Astrocyte (in vitro differentiated cells and primary cell): ENCODE measurements around the gene CACNB2. TPM values are rescaled to one million over a fixed set of nuclear protein-coding genes. Genes with fewer than 3 reads are reported as not detected.

Experiments
- DNase-seq: peaks from one replicate; pipeline ENCODE4 v3.0.0-alpha.2; 2010; ENCODE audit warnings: low read depth
- FAIRE-seq: peaks from 2 replicates; lab custom pipeline; 2011; peaks lifted over from hg19 to GRCh38; lab: Jason Lieb, UNC
- H2AFZ ChIP-seq: 2 replicates; pipeline ENCODE4 v1.6.0; 2012; ENCODE audit warnings: low read depth, low read length, inconsistent platforms
- H3K27ac ChIP-seq: 2 replicates; pipeline ENCODE4 v1.5.1; 2011; ENCODE audit warnings: low read depth, low read length, inconsistent platforms
- H3K27me3 ChIP-seq: 2 replicates; pipeline ENCODE4 v1.6.0; 2011; ENCODE audit warnings: low read length, inconsistent platforms; ENCODE audit not compliant: insufficient read depth
- H3K36me3 ChIP-seq: 2 replicates; pipeline ENCODE4 v1.5.1; 2011; ENCODE audit warnings: low read length, inconsistent platforms; ENCODE audit not compliant: insufficient read depth
- H3K4me1 ChIP-seq: 2 replicates; pipeline ENCODE4 v1.5.1; 2011; ENCODE audit warnings: low read length, inconsistent platforms; ENCODE audit not compliant: insufficient read depth
- H3K4me2 ChIP-seq: 2 replicates; pipeline ENCODE4 v1.6.0; 2012; ENCODE audit warnings: low read length, inconsistent platforms
- H3K4me3 ChIP-seq: 2 replicates; pipeline ENCODE4 v1.5.1; 2011; ENCODE audit warnings: low read depth, mild to moderate bottlenecking, low read length, inconsistent platforms; ENCODE audit not compliant: insufficient read depth
- H3K79me2 ChIP-seq: 2 replicates; pipeline ENCODE4 v1.6.0; 2012; ENCODE audit warnings: mild to moderate bottlenecking, low read length, inconsistent platforms; ENCODE audit not compliant: insufficient read depth
- H3K9ac ChIP-seq: 2 replicates; pipeline ENCODE4 v1.6.0; 2012; ENCODE audit warnings: mild to moderate bottlenecking, low read length, inconsistent platforms
- H3K9me3 ChIP-seq: 2 replicates; pipeline ENCODE4 v1.5.1; 2012; ENCODE audit warnings: low read depth, mild to moderate bottlenecking, low read length, inconsistent platforms; ENCODE audit not compliant: insufficient read depth
- H4K20me1 ChIP-seq: 2 replicates; pipeline ENCODE4 v1.6.0; 2012; ENCODE audit warnings: low read length, inconsistent platforms; ENCODE audit not compliant: insufficient read depth
- H3K27ac Mint-ChIP-seq: one replicate; pipeline ENCODE4 v1.8.0; 2021; ENCODE audit warnings: mild to moderate bottlenecking, mixed read lengths; ENCODE audit not compliant: unreplicated experiment
- H3K27me3 Mint-ChIP-seq: one replicate; pipeline ENCODE4 v1.8.0; 2021; ENCODE audit warnings: low read depth, mixed read lengths; ENCODE audit not compliant: unreplicated experiment
- H3K36me3 Mint-ChIP-seq: one replicate; pipeline ENCODE4 v1.8.0; 2021; ENCODE audit warnings: low read depth, mixed read lengths; ENCODE audit not compliant: unreplicated experiment
- H3K4me1 Mint-ChIP-seq: one replicate; pipeline ENCODE4 v1.8.0; 2021; ENCODE audit warnings: low read depth, mixed read lengths; ENCODE audit not compliant: unreplicated experiment
- H3K4me3 Mint-ChIP-seq: one replicate; pipeline ENCODE4 v1.8.0; 2021; ENCODE audit warnings: mild to moderate bottlenecking, moderate library complexity, mixed read lengths; ENCODE audit not compliant: unreplicated experiment
- H3K9me3 Mint-ChIP-seq: one replicate; pipeline ENCODE4 v1.8.0; 2021; ENCODE audit warnings: mild to moderate bottlenecking, mixed read lengths; ENCODE audit not compliant: unreplicated experiment
- CTCF ChIP-seq: IDR thresholded peaks from 2 replicates; pipeline ENCODE4 v1.5.1; 2011; ENCODE audit warnings: low read depth, mild to moderate bottlenecking, inconsistent platforms, low read length, moderate library complexity; ENCODE audit not compliant: insufficient read depth
- EZH2 ChIP-seq: IDR thresholded peaks from 2 replicates; pipeline ENCODE4 v1.6.1; 2012; ENCODE audit warnings: mild to moderate bottlenecking, low read length, inconsistent platforms; ENCODE audit not compliant: insufficient read depth
- total RNA-seq: library from RNA; stranded (reverse); gene quantifications from 2 replicates; pipeline ENCODE4 v1.2.1, GENCODE V29; 2021

The CACNB2 gene
- total RNA-seq, 1 donor from 2014 or later: 0.66 TPM

- FAIRE-seq (peak; percentile 9), DNase-seq (no peak)
- Histone ChIP-seq H3K4me2 (no peak overlapping the region), H3K27me3 (no peaks in the 10 kb centered on the region), H3K4me1 (no peaks in the 10 kb centered on the region), H3K27ac (no peak overlapping the region), H3K79me2 (no peaks in the 10 kb centered on the region), H3K4me3 (no peak overlapping the region), H4K20me1 (no peaks in the 10 kb centered on the region), H3K9ac (no peak overlapping the region), H3K36me3 (no peaks in the 10 kb centered on the region), H2AFZ (no peak overlapping the region), H3K9me3 (no peaks in the 10 kb centered on the region)
- H3K4me1 Mint-ChIP-seq: no peaks in the 10 kb centered on the region
- TF ChIP-seq EZH2 (no peak), CTCF (no peak)
- H3K27me3 Mint-ChIP-seq: no peaks in the 10 kb centered on the region
- H3K4me3 Mint-ChIP-seq: no peak overlapping the region
- no peaks in the 10 kb centered on the region for H3K36me3 Mint-ChIP-seq
- H3K27ac Mint-ChIP-seq: no peak overlapping the region
- no peaks in the 10 kb centered on the region for H3K9me3 Mint-ChIP-seq
Measured at GRCh38 chr10:18293536-18294510, 153.6 kb downstream of the CACNB2 start.

DNA sequence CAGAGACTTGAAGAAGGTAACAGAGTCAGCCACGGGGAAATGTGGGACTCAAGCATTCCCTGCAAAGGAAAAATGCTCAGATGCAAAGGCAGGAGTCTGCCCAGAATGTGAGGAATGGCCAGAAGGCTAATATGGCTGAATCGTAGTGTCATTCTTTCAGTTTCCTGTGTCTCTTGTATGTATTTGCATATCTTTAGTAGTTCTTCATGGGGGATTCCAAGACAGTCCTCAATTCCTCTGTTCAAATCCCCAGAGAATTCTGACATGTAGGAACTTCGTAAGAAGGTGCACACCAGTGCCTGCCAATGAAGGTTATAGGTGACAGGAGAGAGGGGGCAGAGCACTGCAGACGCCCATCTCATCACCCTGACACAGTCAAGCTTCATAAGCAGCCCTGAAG lies 154.4 kb downstream of the CACNB2 start:
- Histone ChIP-seq H2AFZ (no peak overlapping the region), H4K20me1 (no peaks in the 10 kb centered on the region), H3K79me2 (no peaks in the 10 kb centered on the region), H3K4me1 (no peaks in the 10 kb centered on the region), H3K27me3 (no peaks in the 10 kb centered on the region), H3K4me2 (no peak overlapping the region), H3K4me3 (no peak overlapping the region), H3K9me3 (no peaks in the 10 kb centered on the region), H3K27ac (no peak overlapping the region), H3K36me3 (no peaks in the 10 kb centered on the region), H3K9ac (no peak overlapping the region)
- TF ChIP-seq EZH2 (no peak), CTCF (no peak)
- FAIRE-seq: no peak
- DNase-seq: no peak
- Mint-ChIP-seq H3K4me3 (no peak overlapping the region), H3K27me3 (no peaks in the 10 kb centered on the region), H3K27ac (no peak overlapping the region), H3K4me1 (no peaks in the 10 kb centered on the region), H3K36me3 (no peaks in the 10 kb centered on the region), H3K9me3 (no peaks in the 10 kb centered on the region)

DNA sequence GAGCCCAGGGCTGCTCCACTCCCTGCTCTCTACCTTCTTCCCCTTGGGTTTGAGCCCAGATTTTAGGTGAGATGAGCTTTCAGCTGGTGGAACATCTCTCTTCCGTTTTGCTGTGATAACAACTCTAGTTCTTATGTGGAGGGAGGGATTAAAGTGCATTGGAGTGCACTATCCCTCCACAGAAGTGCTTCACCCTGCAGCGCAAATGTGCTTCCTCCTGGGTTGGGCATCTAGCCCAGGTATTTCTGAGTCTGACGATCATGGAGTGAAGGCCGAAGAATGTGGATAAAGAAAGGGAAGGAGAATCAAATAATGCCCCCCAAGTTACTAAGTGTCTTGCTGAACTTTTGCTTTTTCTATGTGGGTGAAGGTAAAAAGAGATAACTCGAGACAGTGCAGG lies 157.4 kb downstream of the CACNB2 start:
- H3K9ac ChIP-seq: no peak overlapping the region
- no peak for FAIRE-seq
- H3K27ac Mint-ChIP-seq: no peak overlapping the region
- TF ChIP-seq CTCF (no peak), EZH2 (no peak)
- H3K4me3 Mint-ChIP-seq: no peak overlapping the region
- no peaks in the 10 kb centered on the region for H3K9me3 ChIP-seq
- H3K4me3 ChIP-seq: no peak overlapping the region
- no peaks in the 10 kb centered on the region for H3K36me3 ChIP-seq
- no peaks in the 10 kb centered on the region for H3K4me1 Mint-ChIP-seq
- H3K27me3 Mint-ChIP-seq: no peaks in the 10 kb centered on the region
- H3K36me3 Mint-ChIP-seq: no peaks in the 10 kb centered on the region
- no peak overlapping the region for H3K4me2 ChIP-seq
- H3K4me1 ChIP-seq: no peaks in the 10 kb centered on the region
- H3K79me2 ChIP-seq: no peaks in the 10 kb centered on the region
- no peaks in the 10 kb centered on the region for H3K27me3 ChIP-seq
- DNase-seq: no peak
- no peak overlapping the region for H2AFZ ChIP-seq
- H3K9me3 Mint-ChIP-seq: no peaks in the 10 kb centered on the region
- H4K20me1 ChIP-seq: no peaks in the 10 kb centered on the region
- H3K27ac ChIP-seq: no peak overlapping the region
